T1000 (cell line): ENCODE results near the gene MINK1.

ENCODE experiments used
- DNase-seq: peaks from one replicate; lab custom pipeline; 2025; ENCODE audit warnings: mixed read lengths; lab: John Stamatoyannopoulos, UW

The MINK1 gene

GRCh38 chr17:4872786-4873185 lies 39.6 kb downstream of the MINK1 start:
- DNase-seq = no peak

GRCh38 chr17:4877089-4877488 lies 43.9 kb downstream of the MINK1 start:
- DNase-seq = no peak

GRCh38 chr17:4879601-4880000 lies 46.5 kb downstream of the MINK1 start:
- DNase-seq = no peak

- no peak for DNase-seq
Measured at GRCh38 chr17:4880857-4881256, 47.7 kb downstream of the MINK1 start.

GRCh38 chr17:4881761-4882555 lies 48.8 kb downstream of the MINK1 start:
- DNase-seq = no peak

GRCh38 chr17:4884489-4884888 lies 51.3 kb downstream of the MINK1 start:
- DNase-seq = no peak

GRCh38 chr17:4886830-4887229 lies 53.7 kb downstream of the MINK1 start:
- no peak for DNase-seq

GRCh38 chr17:4887581-4887980 lies 54.4 kb downstream of the MINK1 start:
- no peak for DNase-seq

- DNase-seq = no peak
Measured at GRCh38 chr17:4891411-4892410, 58.6 kb downstream of the MINK1 start.

- DNase-seq = no peak
Measured at GRCh38 chr17:4892499-4893221, 59.5 kb downstream of the MINK1 start.

- DNase-seq = no peak
Measured at GRCh38 chr17:4893272-4893671, 60.1 kb downstream of the MINK1 start.

GRCh38 chr17:4893721-4894560 lies 60.8 kb downstream of the MINK1 start:
- DNase-seq = no peak

GRCh38 chr17:4895121-4895520 lies 62.0 kb downstream of the MINK1 start:
- no peak for DNase-seq

GRCh38 chr17:4895657-4896331 lies 62.7 kb downstream of the MINK1 start:
- no peak for DNase-seq

- no peak for DNase-seq
Measured at GRCh38 chr17:4896332-4897197, 63.4 kb downstream of the MINK1 start.

- DNase-seq = no peak
Measured at GRCh38 chr17:4897198-4897687, 64.1 kb downstream of the MINK1 start.

GRCh38 chr17:4897785-4898184 lies 64.6 kb downstream of the MINK1 start:
- no peak for DNase-seq

- no peak for DNase-seq
Measured at GRCh38 chr17:4898351-4898750, 65.2 kb downstream of the MINK1 start.

- no peak for DNase-seq
Measured at GRCh38 chr17:4898927-4899326, 65.8 kb downstream of the MINK1 start.
